Thymus (tissue), 11 donors: Measurements from ENCODE around the gene DCDC2. TPM values are rescaled to one million over a fixed set of nuclear protein-coding genes. Genes with fewer than 3 reads are reported as not detected.

Experiments used
- DNase-seq, 9 donors: peaks; one replicate each; pipeline ENCODE4 v3.0.0-alpha.2; 2013; ENCODE audit warnings: low spot score in 9 of 9, low read depth in 6 of 9, missing footprints in 1 of 9
- H3K27ac ChIP-seq, 2 donors: one replicate each; pipeline ENCODE4 v1.5.1; 2013; ENCODE audit warnings: control low read depth in 1 of 2, low read depth in 1 of 2, low read length in 1 of 2, mild to moderate bottlenecking in 1 of 2, moderate library complexity in 1 of 2
- H3K27me3 ChIP-seq, 2 donors: one replicate each; pipeline ENCODE4 v1.5.1; 2013; ENCODE audit warnings: low read length in 1 of 2; ENCODE audit not compliant: control insufficient read depth in 2 of 2, insufficient read depth in 1 of 2
- H3K36me3 ChIP-seq, 2 donors: one replicate each; pipeline ENCODE4 v1.5.1; 2013; ENCODE audit warnings: low read length in 1 of 2, mild to moderate bottlenecking in 1 of 2, moderate library complexity in 1 of 2; ENCODE audit not compliant: control insufficient read depth in 2 of 2, insufficient read depth in 2 of 2
- H3K4me1 ChIP-seq, 2 donors: one replicate each; pipeline ENCODE4 v1.5.1; 2013; ENCODE audit warnings: low read length in 2 of 2; ENCODE audit not compliant: control insufficient read depth in 2 of 2, insufficient read depth in 2 of 2
- H3K4me3 ChIP-seq, 2 donors: one replicate each; pipeline ENCODE4 v1.5.1; 2013; ENCODE audit warnings: low read length in 2 of 2, control low read depth in 1 of 2, mild to moderate bottlenecking in 1 of 2
- H3K9me3 ChIP-seq, 2 donors: one replicate each; pipeline ENCODE4 v1.5.1; 2013; ENCODE audit warnings: low read length in 1 of 2, mild to moderate bottlenecking in 1 of 2; ENCODE audit not compliant: control insufficient read depth in 2 of 2, insufficient read depth in 1 of 2
- WGBS: extraction: QIAGEN DNeasy Blood & Tissue Kit; methylation state at CpG from one replicate; pipeline ENCODE4 v1.1.7; 2013; 5-methylcytosine and 5-hydroxymethylcytosine counted together
- polyA plus RNA-seq: library from polyadenylated mRNA; stranded (reverse); fragments of 200-250 nt; gene quantifications from one replicate; pipeline ENCODE4 v1.2.3, GENCODE V29; 2013
- total RNA-seq: library from RNA; stranded (reverse); fragments of 120-200 nt; gene quantifications from one replicate; pipeline ENCODE4 v1.2.4, GENCODE V29; 2013
- donor health status: healthy.

DCDC2 gene
- total and polyA plus RNA-seq, 2 donors = 0.19 to 0.25 TPM

DNA sequence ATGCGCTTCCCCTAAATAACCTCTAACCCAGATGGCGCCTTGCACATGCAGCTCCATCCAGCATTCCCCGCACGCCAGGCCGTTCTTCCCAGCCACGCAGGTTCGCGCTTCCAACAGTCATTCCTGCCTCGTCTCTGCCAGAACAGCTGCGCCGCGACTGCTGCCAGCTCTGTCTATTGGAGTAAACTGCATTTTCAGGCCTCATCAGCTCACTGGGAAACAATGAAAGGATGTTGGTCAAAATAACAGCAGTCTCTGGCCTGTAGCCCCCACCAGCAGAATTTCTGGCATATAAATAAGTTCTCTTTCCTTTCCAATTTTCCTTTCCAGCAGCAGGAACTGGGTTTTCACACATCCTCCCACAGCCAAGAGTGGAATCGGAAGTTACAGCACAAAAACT lies 217.3 kb downstream of the DCDC2 start:
- H3K27me3 ChIP-seq = no peaks in the 10 kb centered on the region
- no peaks in the 10 kb centered on the region for H3K4me1 ChIP-seq
- H3K9me3 ChIP-seq = no peaks in the 10 kb centered on the region
- no peak overlapping the region for H3K4me3 ChIP-seq
- 89% methylated on average over 13 of the region's 13 CpGs for WGBS
- DNase-seq = no peak
- H3K36me3 ChIP-seq = no peaks in the 10 kb centered on the region
- H3K27ac ChIP-seq = no peak overlapping the region

DNA sequence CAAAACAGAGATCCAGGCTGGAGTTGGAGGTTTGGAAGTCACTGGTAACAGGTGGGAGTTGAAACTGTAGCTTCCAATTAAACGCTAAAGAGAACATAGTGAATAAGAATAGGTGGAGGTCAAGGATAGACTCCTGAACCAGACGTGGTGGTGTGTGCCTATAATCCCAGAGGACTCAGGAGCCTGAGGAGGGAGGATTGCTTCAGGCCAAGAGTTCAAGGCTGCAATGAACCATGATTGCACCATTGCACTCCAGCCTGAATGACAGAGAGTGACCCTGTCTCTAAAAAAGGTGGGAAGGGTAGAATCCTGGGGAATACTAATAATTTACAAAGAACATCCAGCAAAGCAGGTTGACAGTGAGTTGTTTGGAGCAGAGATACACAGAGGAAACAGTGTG lies 218.2 kb downstream of the DCDC2 start:
- Histone ChIP-seq H3K27ac (no peak overlapping the region), H3K9me3 (no peaks in the 10 kb centered on the region), H3K4me1 (no peaks in the 10 kb centered on the region), H3K4me3 (no peak overlapping the region), H3K27me3 (no peaks in the 10 kb centered on the region), H3K36me3 (no peaks in the 10 kb centered on the region)
- 79% methylated on average over 2 of the region's 2 CpGs for WGBS
- DNase-seq = no peak

DNA sequence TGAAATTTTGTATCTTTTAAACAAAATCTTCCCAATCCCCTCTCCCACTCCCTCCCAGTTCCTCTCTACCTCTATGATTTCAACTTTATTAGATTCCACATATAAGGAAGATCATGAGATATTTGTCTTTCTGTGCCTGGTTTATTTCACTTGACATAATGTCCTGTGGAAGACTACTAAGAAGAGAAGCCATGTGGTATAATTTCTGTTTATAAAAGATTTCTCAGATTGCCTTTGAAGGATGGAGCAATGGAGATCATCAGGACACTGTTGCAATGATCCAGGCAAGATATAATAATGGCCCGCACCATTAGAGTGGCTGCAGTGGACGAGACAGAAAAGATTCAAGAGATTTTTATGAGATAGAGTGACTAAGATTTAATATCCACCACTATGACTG lies 218.8 kb downstream of the DCDC2 start:
- Histone ChIP-seq H3K27ac (no peak overlapping the region), H3K4me3 (no peak overlapping the region), H3K9me3 (no peaks in the 10 kb centered on the region), H3K4me1 (no peaks in the 10 kb centered on the region), H3K27me3 (no peaks in the 10 kb centered on the region), H3K36me3 (no peaks in the 10 kb centered on the region)
- WGBS = 90% methylated on average over 2 of the region's 2 CpGs
- DNase-seq = no peak

DNA sequence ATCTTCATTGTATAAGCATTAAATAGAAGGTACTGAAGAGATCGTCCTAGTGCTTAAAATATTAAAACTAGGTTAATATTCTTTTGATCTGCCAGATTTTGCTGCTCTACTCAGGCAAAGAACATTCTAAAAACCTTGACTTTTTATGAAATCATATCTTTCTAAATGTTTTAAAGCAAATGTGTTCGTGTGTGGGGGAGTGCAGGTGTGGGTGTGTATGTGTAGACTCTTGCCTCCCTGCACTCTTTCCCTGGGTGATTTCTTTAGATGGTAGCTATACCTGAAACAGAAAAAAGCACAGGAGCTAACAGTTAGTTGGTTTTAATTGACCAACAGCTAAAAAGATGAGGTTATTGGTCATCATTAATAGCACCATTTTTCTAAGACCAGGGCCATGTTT lies 226.1 kb downstream of the DCDC2 start:
- H3K9me3 ChIP-seq = no peaks in the 10 kb centered on the region
- no peak for DNase-seq
- no peaks in the 10 kb centered on the region for H3K36me3 ChIP-seq
- H3K27me3 ChIP-seq = peaks cover 0 to under 1% of the 10 kb centered on the region in 2 donors
- WGBS = 87% methylated on average over 2 of the region's 2 CpGs
- H3K4me1 ChIP-seq = no peaks in the 10 kb centered on the region
- no peak overlapping the region for H3K27ac ChIP-seq
- H3K4me3 ChIP-seq = no peak overlapping the region

DNA sequence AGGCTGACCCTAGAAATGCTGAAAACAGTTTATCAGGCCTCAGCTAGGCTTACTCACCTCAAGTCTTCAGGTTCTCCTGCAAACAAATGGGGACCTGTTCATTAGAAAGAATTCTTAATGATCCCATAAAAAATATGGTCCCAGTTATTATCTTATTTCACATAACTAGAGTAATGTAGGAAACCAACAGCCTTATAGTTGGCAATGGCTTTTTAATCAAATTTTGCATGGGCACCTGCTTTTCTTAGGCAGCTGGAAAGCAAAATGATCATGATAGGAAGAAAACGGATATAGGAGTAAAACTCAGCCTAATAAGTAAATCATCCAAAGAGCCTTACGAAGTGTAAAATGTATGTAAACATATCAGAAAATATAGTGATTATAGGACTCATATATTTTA lies 230.5 kb downstream of the DCDC2 start:
- Histone ChIP-seq H3K27me3 (peaks cover 0 to 12% of the 10 kb centered on the region in 2 donors), H3K27ac (no peak overlapping the region), H3K4me3 (no peak overlapping the region), H3K4me1 (peaks cover 3 to 5% of the 10 kb centered on the region in 2 donors), H3K36me3 (no peaks in the 10 kb centered on the region), H3K9me3 (no peaks in the 10 kb centered on the region)
- 94% methylated on average over 2 of the region's 2 CpGs for WGBS
- DNase-seq = no peak

DNA sequence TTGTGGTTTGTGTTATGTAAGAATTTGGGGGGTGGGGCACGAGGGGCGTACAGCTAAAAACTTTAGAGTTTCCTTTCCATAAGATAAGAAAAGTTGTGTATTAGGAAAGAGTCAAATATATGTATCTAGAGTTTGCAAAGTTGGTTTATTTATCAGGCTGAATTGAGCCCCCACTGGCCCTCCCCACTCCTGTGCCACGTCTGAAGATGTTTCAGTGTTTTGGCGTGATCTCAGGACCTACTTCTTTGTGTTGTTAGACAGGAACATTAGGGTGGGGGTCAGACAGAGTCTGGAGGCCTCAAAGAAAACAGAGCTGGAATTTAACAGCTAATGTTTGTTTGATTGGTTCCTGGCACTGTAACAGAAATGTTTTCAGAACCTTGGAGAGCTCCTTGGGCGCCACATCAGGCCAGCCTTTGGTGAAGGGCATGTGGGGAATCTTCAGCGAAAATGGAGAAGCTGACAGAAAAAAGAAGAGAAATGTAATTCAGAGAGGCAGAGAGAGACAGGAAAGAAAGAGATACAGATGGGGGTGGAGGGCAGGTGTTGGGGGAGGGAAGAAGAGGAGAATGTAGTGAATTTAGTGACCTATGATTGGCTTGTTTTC lies 231.2 kb downstream of the DCDC2 start:
- peaks cover 3 to 5% of the 10 kb centered on the region in 2 donors for H3K4me1 ChIP-seq
- no peaks in the 10 kb centered on the region for H3K9me3 ChIP-seq
- DNase-seq = peak; percentile 45 to 89 (median 74)
- H3K4me3 ChIP-seq = no peak overlapping the region
- H3K27ac ChIP-seq = no peak overlapping the region
- H3K36me3 ChIP-seq = no peaks in the 10 kb centered on the region
- peaks cover 0 to 12% of the 10 kb centered on the region in 2 donors for H3K27me3 ChIP-seq
- WGBS = 3% methylated on average over 6 of the region's 6 CpGs

DNA sequence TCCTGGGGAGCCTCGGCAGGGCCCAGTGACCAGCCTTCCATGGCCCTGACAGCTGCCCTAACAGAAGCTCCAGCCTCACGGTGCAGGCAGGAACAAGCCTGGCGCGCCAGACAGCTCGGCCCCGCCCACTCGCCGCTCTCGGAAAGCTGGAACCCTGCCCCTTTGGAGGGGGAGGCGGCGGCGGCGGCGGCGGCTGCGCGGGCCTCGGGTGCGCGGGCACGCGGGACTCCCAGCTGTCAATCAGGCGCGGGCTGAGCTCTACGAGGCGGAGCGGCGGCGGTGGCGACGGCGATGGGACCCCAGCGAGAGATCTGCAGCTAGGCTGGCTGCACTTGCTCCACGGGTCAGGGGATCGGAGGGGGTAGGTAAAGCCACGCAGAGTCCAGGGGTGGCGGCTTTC lies 231.9 kb downstream of the DCDC2 start, which contains the start of gene NRSN1:
NRSN1 (plus strand) TSS at position 236 of the 400 bp plus-strand sequence. CDS start 8,113 bp downstream, outside the sequence.
- 8% methylated on average over 37 of the region's 37 CpGs for WGBS

DNA sequence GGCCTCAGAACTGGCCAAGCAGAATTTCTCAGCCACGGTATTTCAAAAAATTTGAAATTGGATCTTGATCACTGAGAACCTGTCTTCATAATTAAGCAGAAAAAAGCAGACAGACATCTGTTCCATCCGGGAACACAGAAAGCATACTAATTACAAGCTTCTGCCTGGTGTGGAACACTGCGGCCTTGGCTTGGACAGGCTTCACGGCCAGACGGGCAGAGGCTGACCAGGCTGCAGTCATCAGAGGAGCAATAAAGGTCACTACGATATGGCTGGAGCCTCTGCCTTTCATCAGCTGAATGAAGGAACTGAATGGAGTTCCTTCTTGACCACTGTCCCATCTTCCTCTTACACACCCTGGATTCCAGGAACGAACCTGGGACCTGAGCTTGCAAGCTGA lies 235.7 kb downstream of the DCDC2 start:
- no peak overlapping the region for H3K27ac ChIP-seq
- 80% methylated on average over 7 of the region's 7 CpGs for WGBS
- peaks cover 3 to 5% of the 10 kb centered on the region in 2 donors for H3K4me1 ChIP-seq
- no peaks in the 10 kb centered on the region for H3K36me3 ChIP-seq
- DNase-seq = no peak
- peaks cover 0 to 12% of the 10 kb centered on the region in 2 donors for H3K27me3 ChIP-seq
- no peak overlapping the region for H3K4me3 ChIP-seq
- H3K9me3 ChIP-seq = no peaks in the 10 kb centered on the region

More for the DNA sequence above, 231.9 kb downstream of the DCDC2 start, which contains the start of gene NRSN1:
- Histone ChIP-seq H3K4me1 (peaks cover 3 to 5% of the 10 kb centered on the region in 2 donors), H3K4me3 (no peak within 1 kb of the TSS), H3K9me3 (no peaks in the 10 kb centered on the region), H3K36me3 (no peaks in the 10 kb centered on the region), H3K27me3 (peaks cover 0 to 12% of the 10 kb centered on the region in 2 donors), H3K27ac (no peak within 1 kb of the TSS)
- DNase-seq = peak in 3 of 9 donors; percentile 17 to 38 (median 23)
